CD4-positive, CD25-positive, alpha-beta regulatory T cell (primary cell): Measurements from ENCODE around the gene PHYHIPL. TPM values are rescaled to one million over a fixed set of nuclear protein-coding genes. Genes with fewer than 3 reads are reported as not detected.
A peak's percentile ranks its signal among the peaks of the same experiment; 100 is the strongest.

ENCODE experiments used
- ATAC-seq, 2 donors: fragments of 150-1000 bp; cut with Tn5 transposase; one replicate each; pipeline ENCODE4 v1.10.0; 2021; ENCODE audit warnings: low read depth in 2 of 2, moderate number of reproducible peaks in 2 of 2, moderate library complexity in 1 of 2
- DNase-seq, 3 donors: peaks; one replicate each; pipeline versions ENCODE4 v3.0.0 to v3.0.0-alpha.2; 2012 to 2022; ENCODE audit warnings: mixed read lengths in 1 of 3
- H3K27ac ChIP-seq: one replicate; pipeline ENCODE4 v1.7.0; 2013; ENCODE audit warnings: mild to moderate bottlenecking, low read length; ENCODE audit not compliant: insufficient read depth, poor library complexity, severe bottlenecking
- H3K27me3 ChIP-seq: one replicate; pipeline ENCODE4 v1.7.0; 2013; ENCODE audit warnings: low read length; ENCODE audit not compliant: control insufficient read depth, insufficient read depth
- H3K36me3 ChIP-seq: one replicate; pipeline ENCODE4 v1.7.0; 2013; ENCODE audit warnings: mild to moderate bottlenecking, low read length, moderate library complexity; ENCODE audit not compliant: control insufficient read depth, insufficient read depth
- H3K4me1 ChIP-seq: 2 replicates; pipeline ENCODE4 v1.7.0; 2013; ENCODE audit warnings: mild to moderate bottlenecking, low read length; ENCODE audit not compliant: insufficient read depth, control insufficient read depth, poor library complexity, severe bottlenecking
- H3K4me3 ChIP-seq: one replicate; pipeline ENCODE4 v1.7.0; 2013; ENCODE audit warnings: low read depth, mild to moderate bottlenecking, low read length, moderate library complexity
- H3K9me3 ChIP-seq, 2 experiments: 1 replicate in 1 of 2; 2 replicates in 1 of 2; pipeline ENCODE4 v1.7.0; 2013; ENCODE audit warnings: low read length in 2 of 2, mild to moderate bottlenecking in 1 of 2, moderate library complexity in 1 of 2; ENCODE audit not compliant: control insufficient read depth in 2 of 2
- H3K27ac Mint-ChIP-seq, 3 donors: one replicate each; pipeline ENCODE4 v1.8.0; 2020 to 2022; ENCODE audit warnings: mild to moderate bottlenecking in 3 of 3, mixed read lengths in 3 of 3, moderate library complexity in 2 of 3
- H3K27me3 Mint-ChIP-seq: one replicate; pipeline ENCODE4 v1.8.0; 2022; ENCODE audit warnings: mild to moderate bottlenecking, mixed read lengths
- H3K36me3 Mint-ChIP-seq: one replicate; pipeline ENCODE4 v1.8.0; 2020; ENCODE audit warnings: mixed read lengths
- H3K4me1 Mint-ChIP-seq, 4 donors: one replicate each; pipeline ENCODE4 v1.8.0; 2020 to 2022; ENCODE audit warnings: mixed read lengths in 4 of 4, mild to moderate bottlenecking in 1 of 4
- H3K4me3 Mint-ChIP-seq, 4 donors: one replicate each; pipeline ENCODE4 v1.8.0; 2020 to 2022; ENCODE audit warnings: mild to moderate bottlenecking in 4 of 4, mixed read lengths in 4 of 4, moderate library complexity in 3 of 4
- H3K9me3 Mint-ChIP-seq, 7 donors: one replicate each; pipeline ENCODE4 v1.8.0; 2020 to 2022; ENCODE audit warnings: mixed read lengths in 7 of 7, mild to moderate bottlenecking in 3 of 7, moderate library complexity in 2 of 7
- polyA plus RNA-seq, 4 donors: library from polyadenylated mRNA; unstranded; fragments of 300-500 nt; fragmentation: Illumina TruSeq; gene quantifications; one replicate each; pipeline ENCODE4 v1.2.3, GENCODE V29; 2021
- total RNA-seq: library from RNA; stranded (reverse); gene quantifications from one replicate; pipeline ENCODE4 v1.2.3, GENCODE V29; 2022

Gene PHYHIPL
- not detected for total RNA-seq
- not detected for polyA plus RNA-seq

DNA sequence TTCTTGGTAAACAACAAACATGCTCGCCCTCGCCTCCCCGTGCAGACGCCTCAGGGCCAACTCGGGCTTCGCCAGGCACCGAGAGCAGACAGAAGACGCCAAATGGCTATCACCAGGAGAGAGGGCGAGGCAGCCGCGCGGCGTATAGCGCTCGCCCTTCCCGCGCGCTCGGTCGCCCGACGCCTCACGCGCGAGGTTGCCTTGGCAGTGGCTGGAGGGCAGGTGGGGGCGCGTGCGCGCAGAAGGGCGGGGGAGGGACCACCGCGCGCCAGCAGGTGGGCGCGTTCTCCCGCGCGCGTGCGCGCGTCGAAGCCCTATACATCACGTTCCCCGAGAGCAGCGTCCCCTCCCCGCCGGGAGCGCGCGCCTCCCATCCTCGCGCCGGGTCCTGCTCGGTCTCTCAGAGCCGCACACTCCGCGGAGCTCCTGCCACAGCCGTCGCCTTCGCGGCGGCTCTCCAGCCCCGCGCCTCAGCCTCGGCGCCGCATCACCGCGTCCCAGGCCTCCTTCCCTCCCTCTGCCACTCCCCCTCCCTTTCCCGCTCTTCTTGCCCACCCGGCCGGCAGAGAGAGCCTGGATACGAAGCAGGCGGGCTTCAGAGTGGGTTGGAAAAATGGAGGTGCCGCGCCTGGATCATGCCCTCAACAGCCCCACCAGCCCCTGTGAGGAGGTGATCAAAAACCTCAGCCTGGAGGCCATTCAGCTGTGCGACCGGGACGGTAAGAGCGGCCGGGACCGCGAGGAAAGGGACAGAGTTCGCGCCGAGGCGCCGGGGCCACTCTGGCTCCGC is at the start of gene PHYHIPL:
TSS of gene PHYHIPL (plus strand) at position 403 of the 790 bp plus-strand sequence. CDS start at position 614, 211 bp downstream.
- ATAC-seq, result no peak
- Histone ChIP-seq H3K4me3 (no peak within 1 kb of the TSS), H3K4me1 (no peaks in the 10 kb centered on the region), H3K27me3 (peaks cover 2% of the 10 kb centered on the region), H3K36me3 (no peaks in the 10 kb centered on the region), H3K9me3 (no peaks in the 10 kb centered on the region), H3K27ac (no peak within 1 kb of the TSS)
- H3K4me3 Mint-ChIP-seq, result no peak within 1 kb of the TSS
- peaks cover 17% of the 10 kb centered on the region for H3K27me3 Mint-ChIP-seq
- H3K27ac Mint-ChIP-seq, result no peak within 1 kb of the TSS
- H3K9me3 Mint-ChIP-seq, result peaks cover 0 to 6% (median 0%) of the 10 kb centered on the region in 7 donors
- no peak for DNase-seq
- H3K36me3 Mint-ChIP-seq, result no peaks in the 10 kb centered on the region
- peaks cover 0 to 6% (median 0%) of the 10 kb centered on the region in 4 donors for H3K4me1 Mint-ChIP-seq

DNA sequence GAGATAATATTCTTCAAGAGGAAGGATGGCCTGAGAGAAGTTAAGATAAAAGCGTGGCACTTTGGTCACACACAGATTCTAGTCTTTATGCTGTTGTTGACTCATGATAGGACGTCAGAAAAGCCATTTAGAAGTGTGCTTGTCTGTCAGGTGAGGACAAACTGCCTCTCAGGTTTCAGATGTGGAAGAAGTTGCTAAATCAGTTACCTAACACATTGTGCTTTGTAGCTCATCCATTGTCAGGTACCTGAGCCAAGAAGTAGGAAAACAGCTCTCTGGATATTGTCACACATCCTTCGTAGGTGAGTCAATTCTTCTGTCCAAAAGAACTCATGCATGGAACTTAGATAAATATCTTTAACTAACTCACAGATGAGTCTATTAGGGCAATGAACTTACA is 49.5 kb upstream of the PHYHIPL start:
- Mint-ChIP-seq H3K36me3 (no peaks in the 10 kb centered on the region), H3K4me1 (no peaks in the 10 kb centered on the region)

DNA sequence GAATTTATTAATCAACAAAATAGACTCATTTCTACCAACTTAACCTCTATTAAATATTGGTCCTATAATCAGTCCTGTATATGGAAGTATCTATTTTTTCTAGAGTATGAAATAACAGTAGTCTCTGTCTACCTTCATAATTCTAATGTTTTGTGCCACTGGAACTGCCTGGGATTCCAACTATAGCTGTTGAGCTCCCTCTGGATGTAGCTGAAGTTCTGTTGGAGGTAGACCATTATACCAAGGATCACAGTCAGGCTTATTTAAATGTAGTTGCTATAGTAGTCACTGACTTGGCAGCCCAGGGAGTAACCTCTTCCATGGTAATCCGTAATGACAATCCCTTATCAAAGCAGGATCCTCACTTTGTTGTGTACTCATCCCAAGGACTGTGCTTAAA is 48.5 kb upstream of the PHYHIPL start:
- Histone ChIP-seq H3K27me3 (no peaks in the 10 kb centered on the region), H3K27ac (no peak overlapping the region), H3K4me3 (no peak overlapping the region), H3K4me1 (no peaks in the 10 kb centered on the region), H3K9me3 (no peaks in the 10 kb centered on the region), H3K36me3 (no peaks in the 10 kb centered on the region)
- no peaks in the 10 kb centered on the region for H3K36me3 Mint-ChIP-seq
- H3K4me1 Mint-ChIP-seq, result no peaks in the 10 kb centered on the region
- no peak overlapping the region for H3K4me3 Mint-ChIP-seq
- ATAC-seq (no peak), DNase-seq (no peak)
- H3K9me3 Mint-ChIP-seq, result peaks cover 0 to 11% (median 4%) of the 10 kb centered on the region in 7 donors
- no peaks in the 10 kb centered on the region for H3K27me3 Mint-ChIP-seq
- no peak overlapping the region for H3K27ac Mint-ChIP-seq

More for the DNA sequence above, 49.5 kb upstream of the PHYHIPL start:
- H3K27ac Mint-ChIP-seq, result no peak overlapping the region
- no peaks in the 10 kb centered on the region for H3K27me3 ChIP-seq
- no peak overlapping the region for H3K4me3 ChIP-seq
- DNase-seq (no peak), ATAC-seq (no peak)
- no peaks in the 10 kb centered on the region for H3K36me3 ChIP-seq
- H3K4me3 Mint-ChIP-seq, result no peak overlapping the region
- no peak overlapping the region for H3K27ac ChIP-seq
- peaks cover 0 to 11% (median 4%) of the 10 kb centered on the region in 7 donors for H3K9me3 Mint-ChIP-seq
- H3K4me1 ChIP-seq, result no peaks in the 10 kb centered on the region
- H3K27me3 Mint-ChIP-seq, result no peaks in the 10 kb centered on the region
- no peaks in the 10 kb centered on the region for H3K9me3 ChIP-seq

DNA sequence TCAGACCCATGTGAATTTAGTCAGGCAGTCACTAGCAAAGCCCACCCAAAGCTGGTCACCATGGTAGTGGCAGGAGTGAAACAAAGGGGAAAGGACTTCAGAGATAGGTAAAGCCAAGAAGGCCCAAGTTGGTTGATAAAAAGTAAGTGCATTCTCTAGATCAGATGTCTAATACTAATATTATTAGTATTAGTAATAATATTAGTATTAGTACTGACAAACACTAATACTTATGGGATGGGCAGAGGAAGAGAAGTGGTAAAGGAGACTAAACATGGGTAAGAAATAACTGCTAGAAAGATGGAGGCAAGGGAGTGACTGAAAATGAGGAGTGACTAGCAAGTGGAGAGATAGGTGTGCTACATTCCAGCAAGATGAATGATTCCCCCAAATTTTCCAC is 46.6 kb upstream of the PHYHIPL start:
- H3K4me1 Mint-ChIP-seq, result no peaks in the 10 kb centered on the region
- Histone ChIP-seq H3K27ac (no peak overlapping the region), H3K36me3 (no peaks in the 10 kb centered on the region), H3K9me3 (no peaks in the 10 kb centered on the region), H3K27me3 (no peaks in the 10 kb centered on the region), H3K4me1 (no peaks in the 10 kb centered on the region), H3K4me3 (no peak overlapping the region)
- H3K4me3 Mint-ChIP-seq, result no peak overlapping the region
- DNase-seq (no peak), ATAC-seq (no peak)
- no peaks in the 10 kb centered on the region for H3K36me3 Mint-ChIP-seq
- H3K27ac Mint-ChIP-seq, result no peak overlapping the region
- no peaks in the 10 kb centered on the region for H3K27me3 Mint-ChIP-seq
- H3K9me3 Mint-ChIP-seq, result peaks cover 0 to 11% (median 4%) of the 10 kb centered on the region in 7 donors

DNA sequence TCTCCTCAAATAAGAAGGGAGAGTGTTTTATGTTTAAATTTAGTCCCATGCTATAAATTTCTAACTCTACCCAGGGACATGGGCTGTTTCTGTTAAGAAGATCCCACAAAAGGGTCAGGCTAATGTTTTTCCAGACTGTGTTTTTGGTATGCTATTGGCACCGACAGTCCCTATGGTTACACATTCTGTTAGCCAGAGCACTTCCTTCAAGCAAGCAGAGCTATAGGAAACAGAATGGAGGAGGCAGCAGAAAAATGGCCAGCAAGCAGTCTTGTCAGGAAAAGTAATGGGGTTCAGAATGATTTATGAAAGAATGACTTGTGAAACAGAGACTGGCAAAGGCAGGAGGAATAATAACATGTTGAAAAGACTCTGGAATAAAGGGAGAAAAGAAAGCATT is 44.8 kb upstream of the PHYHIPL start:
- Mint-ChIP-seq H3K4me3 (no peak overlapping the region), H3K9me3 (peaks cover 0 to 11% (median 5%) of the 10 kb centered on the region in 7 donors), H3K4me1 (no peaks in the 10 kb centered on the region), H3K36me3 (no peaks in the 10 kb centered on the region), H3K27ac (no peak overlapping the region), H3K27me3 (no peaks in the 10 kb centered on the region)
- Histone ChIP-seq H3K4me3 (no peak overlapping the region), H3K36me3 (no peaks in the 10 kb centered on the region), H3K27ac (no peak overlapping the region), H3K27me3 (no peaks in the 10 kb centered on the region), H3K9me3 (no peaks in the 10 kb centered on the region), H3K4me1 (no peaks in the 10 kb centered on the region)
- DNase-seq, result no peak
- ATAC-seq, result no peak

GRCh38 chr10:59133841-59134593 is 42.4 kb upstream of the PHYHIPL start:
- no peaks in the 10 kb centered on the region for H3K4me1 Mint-ChIP-seq
- H3K36me3 Mint-ChIP-seq, result no peaks in the 10 kb centered on the region
- H3K27ac Mint-ChIP-seq, result peak overlapping the region in 1 of 3 donors; percentile 20
- ATAC-seq (no peak), DNase-seq (no peak)
- H3K4me1 ChIP-seq, result no peaks in the 10 kb centered on the region
- H3K27ac ChIP-seq, result no peak overlapping the region
- no peak overlapping the region for H3K4me3 Mint-ChIP-seq
- no peak overlapping the region for H3K4me3 ChIP-seq
- no peaks in the 10 kb centered on the region for H3K36me3 ChIP-seq
- H3K9me3 ChIP-seq, result no peaks in the 10 kb centered on the region
- peaks cover 0 to 11% (median 4%) of the 10 kb centered on the region in 7 donors for H3K9me3 Mint-ChIP-seq
- H3K27me3 ChIP-seq, result no peaks in the 10 kb centered on the region
- no peaks in the 10 kb centered on the region for H3K27me3 Mint-ChIP-seq

DNA sequence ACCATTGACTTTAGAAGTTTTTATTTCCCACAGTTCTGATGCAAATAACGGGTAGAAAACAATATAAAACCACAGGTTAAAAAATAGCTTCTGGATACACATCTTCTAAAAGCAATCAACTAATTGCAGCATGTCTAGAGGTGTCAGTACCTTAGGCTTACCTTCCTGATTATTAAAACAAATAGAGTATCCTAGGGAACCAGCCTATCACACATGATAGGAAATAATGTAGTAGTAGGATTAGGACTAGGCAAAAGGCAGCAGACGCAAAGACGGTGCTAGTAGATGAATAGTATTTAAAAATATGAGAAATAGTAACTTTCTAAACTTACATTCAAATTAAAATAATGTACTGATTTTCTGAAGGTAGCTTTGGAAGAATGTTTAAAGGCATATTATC is 41.7 kb upstream of the PHYHIPL start:
- Mint-ChIP-seq H3K27ac (no peak overlapping the region), H3K4me3 (no peak overlapping the region), H3K4me1 (no peaks in the 10 kb centered on the region), H3K9me3 (peaks cover 0 to 11% (median 4%) of the 10 kb centered on the region in 7 donors), H3K27me3 (no peaks in the 10 kb centered on the region), H3K36me3 (no peaks in the 10 kb centered on the region)
- H3K27me3 ChIP-seq, result no peaks in the 10 kb centered on the region
- no peak overlapping the region for H3K27ac ChIP-seq
- H3K36me3 ChIP-seq, result no peaks in the 10 kb centered on the region
- ATAC-seq (no peak), DNase-seq (no peak)
- no peaks in the 10 kb centered on the region for H3K4me1 ChIP-seq
- H3K9me3 ChIP-seq, result peaks cover 0 to 2% of the 10 kb centered on the region in 2 experiments
- H3K4me3 ChIP-seq, result no peak overlapping the region
